SK-N-SH treated with all-trans-retinoic acid at 6 μM for 48 hours (cell line): ENCODE results near the gene CNGB1.

Experiments
- ATAC-seq: fragments of 200-7000 bp; cut with Tn5 transposase; 3 replicates; pipeline ENCODE4 v1.9.1; 2020; ENCODE audit warnings: mild to moderate bottlenecking, moderate library complexity
- ARNTL ChIP-seq: fragments of 450-650 bp; formaldehyde crosslinking; IDR thresholded peaks from 2 replicates; pipeline ENCODE4 v1.5.0; 2020; ENCODE audit warnings: low read depth, mild to moderate bottlenecking, moderate library complexity, borderline replicate concordance
- BACH2 ChIP-seq: fragments of 250-450 bp; sonication (Bioruptor Pico); IDR thresholded peaks from 2 replicates; pipeline ENCODE4 v1.9.0; 2021; ENCODE audit warnings: mild to moderate bottlenecking, borderline replicate concordance
- CREB5 ChIP-seq: fragments of 250-450 bp; sonication (Bioruptor Pico); IDR thresholded peaks from 2 replicates; pipeline ENCODE4 v1.5.1; 2020; ENCODE audit warnings: low read depth, mild to moderate bottlenecking, moderate library complexity
- CSDC2 ChIP-seq: fragments of 250-450 bp; sonication (Bioruptor Pico); IDR thresholded peaks from 2 replicates; pipeline ENCODE4 v1.5.0; 2020; ENCODE audit warnings: mild to moderate bottlenecking, moderate library complexity
- CSRNP3 ChIP-seq: fragments of 250-450 bp; sonication (Bioruptor Pico); IDR thresholded peaks from 2 replicates; pipeline ENCODE4 v1.5.1; 2021; ENCODE audit warnings: mild to moderate bottlenecking, moderate library complexity
- ESRRG ChIP-seq: fragments of 250-450 bp; sonication (Bioruptor Pico); IDR thresholded peaks from 2 replicates; pipeline ENCODE4 v1.6.1; 2021; ENCODE audit warnings: mild to moderate bottlenecking
- GLIS3 ChIP-seq: fragments of 250-450 bp; sonication (Bioruptor Pico); IDR thresholded peaks from 2 replicates; pipeline ENCODE4 v1.5.0; 2020; ENCODE audit warnings: mild to moderate bottlenecking, moderate library complexity
- OSR1 ChIP-seq: fragments of 250-450 bp; sonication (Bioruptor Pico); IDR thresholded peaks from 2 replicates; pipeline ENCODE4 v1.8.0; 2022; ENCODE audit warnings: moderate library complexity, mild to moderate bottlenecking, inconsistent platforms
- POU6F1 ChIP-seq: fragments of 250-450 bp; sonication (Bioruptor Pico); IDR thresholded peaks from 2 replicates; pipeline ENCODE4 v1.8.0; 2021; ENCODE audit warnings: low read depth, mild to moderate bottlenecking, moderate library complexity, borderline replicate concordance
- PPARA ChIP-seq: fragments of 250-450 bp; sonication (Bioruptor Pico); IDR thresholded peaks from 2 replicates; pipeline ENCODE4 v1.5.0; 2020; ENCODE audit warnings: mild to moderate bottlenecking, borderline replicate concordance
- RARB ChIP-seq: fragments of 250-450 bp; sonication (Bioruptor Pico); IDR thresholded peaks from 2 replicates; pipeline ENCODE4 v1.8.0; 2021; ENCODE audit warnings: mild to moderate bottlenecking, moderate library complexity
- SNAI2 ChIP-seq: fragments of 250-450 bp; sonication (Bioruptor Pico); IDR thresholded peaks from 2 replicates; pipeline ENCODE4 v1.5.0; 2020; ENCODE audit warnings: mild to moderate bottlenecking, moderate library complexity
- TCF4 ChIP-seq: fragments of 250-450 bp; sonication (Bioruptor Pico); IDR thresholded peaks from 2 replicates; pipeline ENCODE4 v1.8.0; 2021; ENCODE audit warnings: mild to moderate bottlenecking, moderate library complexity, borderline replicate concordance
- TOX ChIP-seq: fragments of 250-450 bp; sonication (Bioruptor Pico); IDR thresholded peaks from 2 replicates; pipeline ENCODE4 v1.8.0; 2021; ENCODE audit warnings: mild to moderate bottlenecking, moderate library complexity, borderline replicate concordance
- TSHZ2 ChIP-seq: fragments of 250-450 bp; sonication (Bioruptor Pico); IDR thresholded peaks from 2 replicates; pipeline ENCODE4 v1.5.0; 2020; ENCODE audit warnings: mild to moderate bottlenecking, moderate library complexity
- ZC3H10 ChIP-seq: fragments of 250-450 bp; sonication (Bioruptor Pico); IDR thresholded peaks from 2 replicates; pipeline ENCODE4 v1.5.1; 2021; ENCODE audit warnings: mild to moderate bottlenecking, moderate library complexity
- ZFP3 ChIP-seq: fragments of 250-450 bp; sonication (Bioruptor Pico); IDR thresholded peaks from 2 replicates; pipeline ENCODE4 v1.5.0; 2020; ENCODE audit warnings: mild to moderate bottlenecking, moderate library complexity
- ZFP30 ChIP-seq: fragments of 450-650 bp; formaldehyde crosslinking; IDR thresholded peaks from 2 replicates; pipeline ENCODE4 v1.5.0; 2022; ENCODE audit warnings: mild to moderate bottlenecking, moderate library complexity
- ZNF70 ChIP-seq: fragments of 450-650 bp; formaldehyde crosslinking; IDR thresholded peaks from 2 replicates; pipeline ENCODE4 v1.5.0; 2020; ENCODE audit warnings: mild to moderate bottlenecking, moderate library complexity
- ZNF8 ChIP-seq: fragments of 450-650 bp; formaldehyde crosslinking; IDR thresholded peaks from 2 replicates; pipeline ENCODE4 v1.5.0; 2020; ENCODE audit warnings: mild to moderate bottlenecking, moderate library complexity

CNGB1 gene

GRCh38 chr16:57995721-57996405 is 24.9 kb upstream of the CNGB1 start (continued):
- TF ChIP-seq ESRRG (CRISPR knock-in tag) (no peak), ZNF8 (CRISPR knock-in tag) (no peak), TOX (no peak), ZFP3 (CRISPR knock-in tag) (no peak)
- TF ChIP-seq, all 23 proteins: peak for 0

- ATAC-seq: peak; percentile 64
- TF ChIP-seq OSR1 (CRISPR knock-in tag) (no peak), TOX (no peak), CSDC2 (CRISPR knock-in tag) (no peak), SNAI2 (no peak), PPARA (CRISPR knock-in tag) (no peak), ESRRG (CRISPR knock-in tag) (no peak), GLIS3 (CRISPR knock-in tag) (no peak), CSRNP3 (no peak), TCF4 (CRISPR knock-in tag) (no peak), ZNF8 (CRISPR knock-in tag) (no peak), ZFP3 (CRISPR knock-in tag) (no peak), RARB (CRISPR knock-in tag) (no peak), CREB5 (CRISPR knock-in tag) (no peak), ZFP30 (CRISPR knock-in tag) (no peak), POU6F1 (CRISPR knock-in tag) (no peak), ZNF70 (CRISPR knock-in tag) (no peak)
These were observed 23.9 kb upstream of the CNGB1 start for GRCh38 chr16:57994778-57995177.

- no peak for ATAC-seq
- no peak for TF ChIP-seq ZNF70 (CRISPR knock-in tag)
These were observed 23.4 kb upstream of the CNGB1 start for GRCh38 chr16:57994361-57994760.

- ATAC-seq: no peak
- no peak for TF ChIP-seq CREB5 (CRISPR knock-in tag)
These were observed 23.0 kb upstream of the CNGB1 start for GRCh38 chr16:57993897-57994296.

- no peak for ATAC-seq
- TF ChIP-seq BACH2 (CRISPR knock-in tag) (no peak), ESRRG (CRISPR knock-in tag) (no peak), SNAI2 (no peak), ZC3H10 (CRISPR knock-in tag) (no peak), CSRNP3 (no peak), TSHZ2 (no peak), ARNTL (CRISPR knock-in tag) (no peak), ZFP3 (CRISPR knock-in tag) (no peak), ZNF8 (CRISPR knock-in tag) (no peak), ZNF70 (CRISPR knock-in tag) (no peak)
These were observed 22.5 kb upstream of the CNGB1 start for GRCh38 chr16:57993438-57993837.
